ENCODE results near the gene ZMAT3. TPM values are rescaled to one million over a fixed set of nuclear protein-coding genes. Genes with fewer than 3 reads are reported as not detected.

ZMAT3 gene
- total and polyA plus RNA-seq, 3 donors from 2014 or later, result 6.4 to 13.3 (median 12.3) TPM

DNA sequence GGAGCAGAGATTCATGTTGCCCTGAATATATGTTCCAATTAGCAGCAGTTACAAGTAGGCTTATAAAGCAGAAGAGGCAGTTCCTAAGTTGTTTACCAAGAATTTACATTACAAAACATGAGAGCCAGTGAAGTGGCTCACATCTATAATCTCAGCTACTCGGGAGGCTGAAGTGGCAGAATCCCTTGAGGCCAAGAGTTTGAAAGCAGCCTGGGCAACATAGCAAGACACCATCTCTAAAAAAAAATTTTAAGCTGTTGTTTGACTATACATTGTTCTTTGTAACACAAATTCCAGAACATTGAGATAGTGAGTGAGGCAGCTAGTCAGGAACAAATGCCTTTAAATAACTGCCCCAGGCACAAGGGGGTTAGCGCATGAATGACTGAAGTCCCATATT is 10.3 kb upstream of the ZMAT3 start:
- Histone ChIP-seq H3K4me3 (no peak overlapping the region), H3K9me3 (no peaks in the 10 kb centered on the region), H3K36me3 (ENCODE audit: low read depth, missing control alignments) (no peaks in the 10 kb centered on the region), H3K27ac (no peak overlapping the region), H3K27me3 (no peaks in the 10 kb centered on the region), H3K4me1 (no peaks in the 10 kb centered on the region)
- no peak for DNase-seq
- TF ChIP-seq POLR2A (IDR thresholded peaks at IDR 0.05), result no peak
- TF ChIP-seq CTCF (IDR thresholded peaks at IDR 0.05), result no peak
- intact Hi-C loops (cut with DNase I; ENCODE audit: low total_unique reads), result no loop called here
- WGBS, 2 donors, result 78 to 84% methylated on average over 2 of the region's 2 CpGs

DNA sequence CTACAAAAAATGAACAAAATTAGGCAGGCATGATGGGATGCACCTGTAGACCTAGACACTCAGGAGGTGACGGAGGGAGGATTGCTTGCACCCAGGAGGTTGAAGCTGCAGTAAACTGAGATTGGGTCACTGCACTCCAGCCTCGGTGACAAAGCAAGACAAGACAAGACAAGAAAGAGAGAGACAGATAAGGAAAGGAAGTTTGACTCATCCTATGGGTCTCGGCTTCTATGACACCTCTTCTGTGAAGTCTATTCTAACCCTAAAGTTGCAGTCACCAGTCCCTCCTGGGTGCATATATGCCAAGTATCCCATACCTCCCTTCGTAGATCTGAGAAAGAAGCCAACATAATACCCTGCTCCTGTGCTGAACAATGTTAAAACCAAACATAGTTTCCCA is 7.9 kb upstream of the ZMAT3 start:
- no peaks in the 10 kb centered on the region for H3K9me3 ChIP-seq
- H3K4me3 ChIP-seq, result no peak overlapping the region
- DNase-seq, result no peak
- no peak for TF ChIP-seq CTCF (IDR thresholded peaks at IDR 0.05)
- TF ChIP-seq POLR2A (IDR thresholded peaks at IDR 0.05), result no peak
- H3K27ac ChIP-seq, result no peak overlapping the region
- intact Hi-C loops (cut with DNase I; ENCODE audit: low total_unique reads), result no loop called here
- H3K4me1 ChIP-seq, result no peaks in the 10 kb centered on the region
- no peaks in the 10 kb centered on the region for H3K27me3 ChIP-seq
- no peaks in the 10 kb centered on the region for H3K36me3 ChIP-seq (ENCODE audit: low read depth, missing control alignments)
- WGBS, 2 donors, result 92 to 94% methylated on average over 4 of the region's 4 CpGs

- intact Hi-C loops (cut with DNase I; ENCODE audit: low total_unique reads), result no loop called here
- Histone ChIP-seq H3K27me3 (no peaks in the 10 kb centered on the region), H3K4me1 (no peaks in the 10 kb centered on the region), H3K4me3 (no peak overlapping the region), H3K27ac (no peak overlapping the region), H3K9me3 (no peaks in the 10 kb centered on the region), H3K36me3 (ENCODE audit: low read depth, missing control alignments) (no peaks in the 10 kb centered on the region)
- WGBS, 2 donors, result 75% methylated on average over 4 of the region's 4 CpGs
- no peak for TF ChIP-seq CTCF (IDR thresholded peaks at IDR 0.05)
- TF ChIP-seq POLR2A (IDR thresholded peaks at IDR 0.05), result no peak
- no peak for DNase-seq
Observed at GRCh38 chr3:179076243-179077027, 4.8 kb upstream of the ZMAT3 start.

DNA sequence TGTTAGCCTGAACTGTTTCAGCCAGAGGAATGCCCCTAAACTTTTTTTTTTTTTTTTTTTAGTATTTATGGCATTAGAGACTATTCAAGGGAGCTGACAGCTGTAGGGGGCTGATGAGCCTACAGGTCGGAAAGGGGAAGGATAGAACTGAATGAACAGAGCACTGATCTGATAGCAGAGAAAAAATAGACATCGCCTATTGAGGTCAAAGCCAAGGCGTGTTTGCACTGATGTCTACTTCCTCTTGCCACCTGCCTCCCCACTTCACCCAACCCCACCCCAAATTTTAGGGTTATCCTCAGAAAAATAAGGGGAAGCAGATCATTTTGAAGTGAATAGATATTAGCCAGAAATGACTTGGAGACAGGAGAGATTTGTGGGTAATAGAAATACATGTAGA is 3.0 kb upstream of the ZMAT3 start:
- intact Hi-C loops (cut with DNase I; ENCODE audit: low total_unique reads), result no loop called here
- no peak for TF ChIP-seq POLR2A (IDR thresholded peaks at IDR 0.05)
- 71 to 79% methylated on average over 3 of the region's 3 CpGs for WGBS, 2 donors

GRCh38 chr3:179073816-179074215 is 2.2 kb upstream of the ZMAT3 start:
- no peaks in the 10 kb centered on the region for H3K36me3 ChIP-seq (ENCODE audit: low read depth, missing control alignments)
- no peaks in the 10 kb centered on the region for H3K27me3 ChIP-seq
- no peak overlapping the region for H3K4me3 ChIP-seq
- H3K4me1 ChIP-seq, result peaks cover 3% of the 10 kb centered on the region
- no peak for DNase-seq
- no peak for TF ChIP-seq POLR2A (IDR thresholded peaks at IDR 0.05)
- TF ChIP-seq CTCF (IDR thresholded peaks at IDR 0.05), result no peak
- intact Hi-C loops (cut with DNase I; ENCODE audit: low total_unique reads), result no loop called here
- 77 to 79% methylated on average over 2 of the region's 2 CpGs for WGBS, 2 donors
- no peak overlapping the region for H3K27ac ChIP-seq
- no peaks in the 10 kb centered on the region for H3K9me3 ChIP-seq

More for the DNA sequence above, 3.0 kb upstream of the ZMAT3 start:
- H3K4me1 ChIP-seq, result peaks cover 3% of the 10 kb centered on the region
- no peaks in the 10 kb centered on the region for H3K9me3 ChIP-seq
- no peak overlapping the region for H3K27ac ChIP-seq
- H3K4me3 ChIP-seq, result no peak overlapping the region
- DNase-seq, result no peak
- no peaks in the 10 kb centered on the region for H3K36me3 ChIP-seq (ENCODE audit: low read depth, missing control alignments)
- H3K27me3 ChIP-seq, result no peaks in the 10 kb centered on the region
